OCI-M1 (cell line): ENCODE measurements around the gene FARS2.

Experiments used
- DNase-seq: peaks from one replicate; lab custom pipeline; 2025; lab: John Stamatoyannopoulos, UW

Gene FARS2

GRCh38 chr6:5506597-5506996, 245.3 kb downstream of the FARS2 start:
- DNase-seq: no peak

- peak; percentile 13 for DNase-seq
These were observed 245.9 kb downstream of the FARS2 start for GRCh38 chr6:5507131-5507681.

- no peak for DNase-seq
These were observed 247.8 kb downstream of the FARS2 start for GRCh38 chr6:5509106-5509505.

- DNase-seq: no peak
These were observed 249.2 kb downstream of the FARS2 start for GRCh38 chr6:5510331-5511133.

DNA sequence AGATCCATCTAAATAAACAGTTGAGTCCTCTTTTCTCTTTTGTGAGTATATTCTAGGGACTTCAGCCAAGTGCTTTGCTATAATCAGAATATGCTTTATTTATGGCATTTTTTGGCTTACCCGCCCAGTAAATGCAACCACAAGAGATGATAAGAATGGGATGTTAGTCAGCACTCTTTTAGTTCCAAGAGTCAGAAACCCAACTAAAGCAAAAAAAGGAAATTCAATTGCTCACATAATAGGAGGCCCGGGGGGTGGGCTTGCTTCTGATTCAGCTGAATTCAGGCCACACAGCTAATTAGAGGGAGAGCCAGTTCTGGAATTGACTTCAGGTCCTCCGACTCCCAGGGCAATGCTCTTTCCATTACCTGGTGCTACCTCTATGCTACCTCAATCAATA, 250.6 kb downstream of the FARS2 start:
- peak; percentile 91 for DNase-seq

- DNase-seq: no peak
These were observed 251.1 kb downstream of the FARS2 start for GRCh38 chr6:5512422-5512821.

DNA sequence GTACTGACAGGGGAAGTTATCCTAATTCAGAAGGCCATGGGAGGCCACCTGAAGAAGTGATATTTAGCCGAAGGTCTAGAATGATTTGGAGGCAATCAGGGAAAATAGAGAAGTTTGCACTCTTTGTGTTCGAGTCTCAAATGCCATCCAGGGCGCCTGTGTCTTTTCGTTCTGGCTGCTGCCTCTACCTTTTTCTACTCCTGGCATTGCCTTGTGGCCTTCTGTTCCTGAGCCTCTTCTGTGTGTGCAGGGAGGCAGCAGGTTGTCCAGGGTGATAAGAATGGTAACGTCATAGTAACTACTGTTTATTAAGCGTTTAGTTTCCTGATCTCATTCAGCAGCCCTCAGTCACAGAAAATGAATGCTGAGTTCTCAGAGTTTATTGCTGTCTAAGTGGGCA, 252.1 kb downstream of the FARS2 start:
- DNase-seq: no peak

DNA sequence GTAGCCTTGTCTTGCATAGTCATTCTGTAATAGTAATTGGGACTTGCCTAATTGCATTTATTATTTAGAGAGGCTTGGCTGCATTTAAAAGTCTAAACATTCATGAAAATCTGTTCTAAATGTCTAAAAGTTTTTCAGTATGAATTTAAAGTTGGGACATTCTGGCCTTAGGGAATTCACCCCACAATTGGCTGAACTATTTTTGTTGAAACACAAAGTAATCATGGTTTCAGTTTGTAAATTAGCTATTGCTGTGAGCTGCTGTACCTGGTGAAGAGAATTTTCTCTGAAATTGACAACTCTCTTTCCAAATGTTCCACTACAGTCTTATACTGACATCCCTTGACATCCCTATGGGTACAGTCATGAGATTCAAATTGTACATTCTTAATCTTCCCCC, 253.0 kb downstream of the FARS2 start:
- no peak for DNase-seq

DNA sequence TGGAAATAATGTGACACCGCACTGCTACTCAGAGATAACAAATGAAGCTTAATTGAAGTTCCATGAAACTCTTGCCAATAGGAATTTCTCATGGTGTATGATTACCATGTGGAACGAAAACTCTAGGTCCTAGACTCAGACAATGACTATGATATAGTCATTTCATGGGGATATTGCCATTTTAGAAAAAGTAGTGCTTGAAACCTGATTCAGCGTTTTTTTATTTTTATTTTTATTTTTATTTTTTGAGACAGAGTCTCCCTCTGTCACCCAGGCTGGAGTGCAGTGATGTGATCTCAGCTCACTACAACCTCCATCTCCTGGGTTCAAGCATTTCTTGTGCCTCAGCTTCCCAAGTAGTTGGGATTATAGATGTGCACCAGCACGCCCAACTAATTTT, 253.9 kb downstream of the FARS2 start:
- DNase-seq: no peak

DNA sequence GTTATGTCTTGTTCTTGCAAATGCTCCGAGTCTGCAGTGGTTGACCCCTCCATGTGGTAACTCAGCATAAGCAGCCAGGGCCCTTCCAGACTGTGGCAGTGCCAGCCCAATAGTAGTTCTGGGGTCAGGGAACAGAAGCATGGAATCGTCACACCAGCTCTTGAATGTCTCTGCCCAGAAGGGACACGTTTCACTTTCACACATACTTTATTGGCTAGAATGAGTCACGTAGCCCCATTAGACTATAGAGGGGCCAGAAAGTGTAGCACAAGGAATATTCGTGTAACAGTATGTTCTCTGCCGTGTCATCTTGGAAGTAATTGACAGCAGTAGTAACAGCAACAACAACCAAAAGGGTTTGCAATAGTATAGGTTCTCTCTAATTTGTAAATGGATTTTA, 254.7 kb downstream of the FARS2 start:
- no peak for DNase-seq

- DNase-seq: no peak
These were observed 256.5 kb downstream of the FARS2 start for GRCh38 chr6:5517796-5518195.

DNA sequence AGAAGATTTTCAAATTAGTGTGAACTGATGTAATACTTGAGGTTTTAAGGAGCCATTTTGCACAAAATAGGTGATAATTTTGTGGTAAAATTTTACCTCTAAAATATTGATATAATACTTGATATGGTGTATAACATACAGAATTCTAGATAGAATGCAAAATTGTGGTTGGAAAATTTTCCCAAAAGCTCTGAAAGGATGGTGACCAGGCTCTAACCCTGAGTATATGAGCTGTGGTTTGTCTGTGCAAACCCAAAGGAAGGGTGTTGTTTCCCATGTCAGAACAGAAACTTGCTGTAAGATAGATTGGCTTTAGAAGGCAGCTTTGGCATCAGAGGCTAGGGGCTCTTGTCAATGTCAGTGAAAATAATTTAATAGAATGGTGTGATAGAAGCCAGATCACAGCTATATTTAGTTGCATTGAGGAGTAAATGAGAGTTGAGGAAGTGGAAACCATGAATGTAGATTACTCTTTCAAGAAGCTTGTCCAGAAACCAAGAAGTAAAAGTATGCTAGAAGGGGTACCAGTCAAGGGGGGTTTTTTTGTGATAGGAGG, 257.7 kb downstream of the FARS2 start:
- DNase-seq: no peak

GRCh38 chr6:5520796-5521195, 259.5 kb downstream of the FARS2 start:
- DNase-seq: no peak

- DNase-seq: no peak
These were observed 260.0 kb downstream of the FARS2 start for GRCh38 chr6:5521322-5521721.

DNA sequence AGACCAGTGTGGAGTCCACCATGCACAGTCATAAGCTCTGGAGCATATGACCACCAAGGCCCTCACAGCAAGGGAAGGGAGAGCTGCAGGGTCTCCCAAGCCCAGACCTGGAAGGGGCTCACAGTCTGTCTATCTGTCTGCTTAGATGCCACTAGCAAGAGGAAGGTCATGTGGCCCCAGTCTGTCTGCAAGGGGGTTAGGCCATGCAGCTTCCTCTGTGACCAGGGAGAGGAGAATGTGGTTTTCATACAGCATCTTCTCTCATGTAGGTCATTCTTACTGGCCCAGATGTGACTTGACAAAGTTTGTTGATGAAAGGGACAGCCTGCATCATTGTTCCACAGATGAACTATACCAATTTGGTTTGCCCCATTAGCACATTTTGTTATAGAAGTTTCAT, 260.8 kb downstream of the FARS2 start:
- DNase-seq: no peak

- no peak for DNase-seq
These were observed 262.8 kb downstream of the FARS2 start for GRCh38 chr6:5524110-5524509.

- DNase-seq: no peak
These were observed 263.9 kb downstream of the FARS2 start for GRCh38 chr6:5525209-5525608.

GRCh38 chr6:5529015-5529414, 267.7 kb downstream of the FARS2 start:
- no peak for DNase-seq

DNA sequence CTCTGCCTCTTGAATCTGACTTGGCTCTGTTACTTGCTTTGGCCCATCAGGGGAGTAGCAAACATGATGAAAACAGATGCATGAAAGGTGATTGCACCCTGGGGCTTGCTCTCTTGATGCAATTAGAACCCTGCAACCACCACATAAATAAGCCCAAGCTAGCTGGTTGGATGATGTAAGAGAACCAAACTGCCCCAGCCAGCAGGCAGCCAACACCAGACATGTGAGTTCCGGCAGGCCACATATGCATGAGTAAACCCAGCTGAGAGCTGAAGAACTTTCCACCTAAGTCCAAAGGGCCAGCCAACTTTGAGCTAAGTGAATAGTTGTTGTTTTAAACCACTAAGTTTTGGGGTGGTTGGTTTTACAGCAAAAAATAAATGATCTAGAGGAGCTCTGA, 268.4 kb downstream of the FARS2 start:
- DNase-seq: no peak

DNA sequence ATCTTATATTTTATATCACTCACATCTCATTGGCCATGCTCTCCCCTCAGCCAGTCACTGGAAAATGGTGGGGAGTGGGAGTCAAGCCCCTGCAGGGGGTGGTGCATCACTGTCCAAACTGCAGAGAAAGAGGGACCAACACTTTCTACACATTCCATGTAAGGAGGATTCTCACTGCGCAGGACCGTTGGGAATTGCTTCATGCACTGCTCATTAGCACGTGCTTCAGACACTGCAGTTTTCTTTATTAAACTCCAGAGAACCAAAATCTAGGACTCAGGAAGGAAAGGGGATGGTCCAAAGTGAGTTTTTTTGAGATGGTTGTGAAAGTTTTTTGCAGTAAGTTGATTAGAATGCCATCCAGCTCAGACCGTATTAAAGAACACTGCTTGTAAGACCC, 269.8 kb downstream of the FARS2 start:
- no peak for DNase-seq

GRCh38 chr6:5531853-5532375, 270.6 kb downstream of the FARS2 start:
- no peak for DNase-seq

GRCh38 chr6:5532941-5533340, 271.6 kb downstream of the FARS2 start:
- DNase-seq: no peak

GRCh38 chr6:5534643-5535042, 273.3 kb downstream of the FARS2 start:
- no peak for DNase-seq
